Neural progenitor cell (in vitro differentiated cells): ENCODE results near the gene CCNA2.

Experiments
- EZH2 ChIP-seq: fragments of 200-600 bp; sonication (generic); IDR thresholded peaks from 2 replicates; pipeline ENCODE4 v1.6.1; 2017; ENCODE audit warnings: antibody characterized with exemption, mild to moderate bottlenecking, moderate library complexity
- EZH2phosphoT487 ChIP-seq: fragments of 200-600 bp; sonication (generic); IDR thresholded peaks from 2 replicates; pipeline ENCODE4 v1.6.1; 2017; ENCODE audit warnings: antibody characterized with exemption
- TF ChIP-seq, protein P1 (sequence below): fragments of 200-600 bp; sonication (generic); IDR thresholded peaks from 2 replicates; pipeline ENCODE4 v1.5.1; 2017; ENCODE audit warnings: antibody characterized with exemption, mild to moderate bottlenecking

DNA sequence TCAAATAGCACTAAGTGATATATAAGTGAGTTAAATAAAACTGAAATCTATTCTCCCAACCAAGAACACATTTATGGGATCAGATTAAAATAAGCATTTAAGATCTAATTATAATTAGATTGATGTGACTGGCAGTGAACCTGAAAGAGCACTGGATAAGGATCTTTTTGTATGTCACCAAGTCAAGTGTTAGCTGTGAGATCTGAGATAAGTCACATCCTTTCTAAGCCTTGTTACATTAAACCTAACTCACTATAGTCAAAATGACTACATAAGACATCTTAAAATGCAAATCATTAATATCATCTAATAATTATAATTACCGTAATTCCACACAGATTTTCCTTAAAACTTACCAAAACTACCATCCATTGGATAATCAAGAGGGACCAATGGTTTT, 1.6 kb downstream of the CCNA2 start:
- TF ChIP-seq, protein P1, sequence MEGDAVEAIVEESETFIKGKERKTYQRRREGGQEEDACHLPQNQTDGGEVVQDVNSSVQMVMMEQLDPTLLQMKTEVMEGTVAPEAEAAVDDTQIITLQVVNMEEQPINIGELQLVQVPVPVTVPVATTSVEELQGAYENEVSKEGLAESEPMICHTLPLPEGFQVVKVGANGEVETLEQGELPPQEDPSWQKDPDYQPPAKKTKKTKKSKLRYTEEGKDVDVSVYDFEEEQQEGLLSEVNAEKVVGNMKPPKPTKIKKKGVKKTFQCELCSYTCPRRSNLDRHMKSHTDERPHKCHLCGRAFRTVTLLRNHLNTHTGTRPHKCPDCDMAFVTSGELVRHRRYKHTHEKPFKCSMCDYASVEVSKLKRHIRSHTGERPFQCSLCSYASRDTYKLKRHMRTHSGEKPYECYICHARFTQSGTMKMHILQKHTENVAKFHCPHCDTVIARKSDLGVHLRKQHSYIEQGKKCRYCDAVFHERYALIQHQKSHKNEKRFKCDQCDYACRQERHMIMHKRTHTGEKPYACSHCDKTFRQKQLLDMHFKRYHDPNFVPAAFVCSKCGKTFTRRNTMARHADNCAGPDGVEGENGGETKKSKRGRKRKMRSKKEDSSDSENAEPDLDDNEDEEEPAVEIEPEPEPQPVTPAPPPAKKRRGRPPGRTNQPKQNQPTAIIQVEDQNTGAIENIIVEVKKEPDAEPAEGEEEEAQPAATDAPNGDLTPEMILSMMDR, result no peak
- TF ChIP-seq EZH2phosphoT487 (no peak), EZH2 (no peak)
